Measurements from ENCODE around the gene TJP3. TPM values are rescaled to one million over a fixed set of nuclear protein-coding genes. Genes with fewer than 3 reads are reported as not detected.

TJP3 gene
- total RNA-seq, 1 donor from 2014 or later: 40.9 TPM

DNA sequence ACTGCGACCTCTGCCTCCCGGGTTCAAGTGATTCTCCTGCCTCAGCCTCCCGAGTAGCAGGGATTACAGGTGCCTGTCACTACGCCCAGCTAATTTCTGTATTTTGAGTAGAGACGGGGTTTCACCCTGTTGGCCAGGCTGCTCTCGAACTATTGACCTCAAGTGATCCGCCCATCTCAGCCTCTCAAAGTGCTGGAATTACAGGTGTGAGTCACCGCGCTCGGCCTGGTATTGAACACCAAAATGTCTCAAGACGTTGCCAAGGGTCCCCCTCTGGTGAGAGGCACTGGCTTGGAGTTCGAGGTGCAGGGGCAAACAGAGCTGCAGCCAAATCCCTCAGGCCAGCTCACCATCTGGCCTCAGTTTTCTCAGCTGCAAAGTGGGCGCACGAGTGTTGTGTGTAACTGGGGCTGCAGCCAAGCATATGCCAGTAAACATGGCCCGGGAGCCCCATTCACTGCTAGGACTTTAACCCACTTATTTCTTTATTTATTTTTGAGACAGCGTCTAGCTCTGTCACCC lies 8.0 kb downstream of the TJP3 start:
- no peak for ATAC-seq

DNA sequence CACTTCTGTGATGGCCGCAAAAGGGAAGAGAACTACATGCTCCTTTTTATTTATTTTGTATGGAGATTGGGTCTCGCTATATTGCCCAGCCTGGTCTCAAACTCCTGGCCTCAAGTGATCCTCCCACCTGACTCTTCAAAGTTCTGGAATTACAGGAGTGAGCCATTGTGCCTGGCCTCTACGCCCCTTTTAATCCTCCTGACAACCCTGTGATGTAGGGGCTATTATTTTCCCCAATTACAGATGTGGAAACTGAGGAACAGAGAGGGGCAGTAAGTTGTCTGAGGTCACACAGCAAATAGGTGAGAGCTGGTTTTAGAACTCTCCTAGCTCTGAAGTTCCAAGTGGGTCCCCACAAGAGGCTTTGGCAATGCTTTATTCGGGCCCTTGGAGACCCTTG lies 11.7 kb downstream of the TJP3 start:
- ATAC-seq: no peak

- peak; percentile 37 for ATAC-seq
Observed at GRCh38 chr19:3720349-3720917, 12.2 kb downstream of the TJP3 start.

DNA sequence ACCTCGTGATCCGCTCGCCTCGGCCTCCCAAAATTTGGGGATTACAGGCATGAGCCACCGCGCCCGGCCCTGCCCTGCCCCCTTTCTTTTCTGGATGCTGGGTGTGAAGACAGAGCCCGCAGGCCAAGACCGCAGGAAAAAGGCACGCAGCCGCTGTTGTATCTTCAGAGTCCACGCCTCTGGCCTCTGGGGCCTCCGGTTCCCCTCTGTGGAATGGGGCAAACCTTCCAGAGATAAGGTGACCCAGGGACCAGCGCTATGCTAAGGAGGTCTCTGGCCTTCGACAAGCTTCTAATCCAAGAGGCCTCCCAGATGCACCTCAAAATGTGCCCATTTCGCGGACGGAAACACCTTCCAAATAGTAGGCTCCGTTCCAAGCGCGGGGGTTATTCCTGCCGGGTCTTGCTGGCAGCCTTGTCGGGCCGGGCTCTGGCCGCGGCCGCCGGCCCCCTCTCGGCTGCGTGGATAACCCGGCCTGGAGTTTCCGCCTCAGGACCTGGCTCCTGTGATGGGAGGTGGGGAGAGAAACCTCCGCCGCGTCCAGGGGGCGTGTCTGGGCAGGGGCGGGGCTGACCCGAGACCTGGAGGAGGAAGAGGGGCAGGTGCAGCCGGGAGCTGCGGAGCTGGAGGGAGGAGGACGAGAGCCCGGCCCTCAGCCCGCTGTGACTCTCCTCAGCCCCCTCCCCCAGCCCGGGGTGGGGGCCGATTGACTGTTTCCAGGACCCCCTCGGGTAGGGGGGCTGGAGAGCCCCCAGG lies 13.1 kb downstream of the TJP3 start:
- peak; percentile 87 for ATAC-seq

DNA sequence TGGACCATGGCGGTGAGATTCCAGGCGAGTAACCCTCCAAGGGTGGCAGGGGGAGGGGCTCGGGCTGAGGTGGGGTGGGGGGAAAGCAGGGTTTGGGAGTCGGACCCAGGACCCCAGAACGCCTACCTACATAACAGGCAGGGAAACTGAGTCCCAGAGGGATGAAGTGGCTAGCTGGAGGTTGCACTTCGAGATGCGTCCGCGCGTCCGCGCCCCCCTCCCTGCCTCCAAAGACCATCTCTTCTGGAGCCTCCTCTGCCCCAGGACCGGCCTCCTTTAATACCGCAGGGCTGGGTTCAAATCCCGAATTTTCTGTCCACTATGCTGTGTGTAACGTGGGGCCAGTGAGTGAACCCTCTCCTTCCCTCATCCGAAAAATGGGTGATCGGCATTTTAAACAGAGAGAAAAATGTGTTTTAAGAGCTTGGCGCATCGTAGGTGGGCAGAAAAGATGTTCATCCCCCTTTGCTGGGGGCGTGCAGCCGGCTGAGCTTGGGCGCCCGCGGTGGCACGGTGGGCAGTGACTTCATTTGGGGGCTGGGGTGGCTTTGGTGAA lies 13.8 kb downstream of the TJP3 start:
- no peak for ATAC-seq

DNA sequence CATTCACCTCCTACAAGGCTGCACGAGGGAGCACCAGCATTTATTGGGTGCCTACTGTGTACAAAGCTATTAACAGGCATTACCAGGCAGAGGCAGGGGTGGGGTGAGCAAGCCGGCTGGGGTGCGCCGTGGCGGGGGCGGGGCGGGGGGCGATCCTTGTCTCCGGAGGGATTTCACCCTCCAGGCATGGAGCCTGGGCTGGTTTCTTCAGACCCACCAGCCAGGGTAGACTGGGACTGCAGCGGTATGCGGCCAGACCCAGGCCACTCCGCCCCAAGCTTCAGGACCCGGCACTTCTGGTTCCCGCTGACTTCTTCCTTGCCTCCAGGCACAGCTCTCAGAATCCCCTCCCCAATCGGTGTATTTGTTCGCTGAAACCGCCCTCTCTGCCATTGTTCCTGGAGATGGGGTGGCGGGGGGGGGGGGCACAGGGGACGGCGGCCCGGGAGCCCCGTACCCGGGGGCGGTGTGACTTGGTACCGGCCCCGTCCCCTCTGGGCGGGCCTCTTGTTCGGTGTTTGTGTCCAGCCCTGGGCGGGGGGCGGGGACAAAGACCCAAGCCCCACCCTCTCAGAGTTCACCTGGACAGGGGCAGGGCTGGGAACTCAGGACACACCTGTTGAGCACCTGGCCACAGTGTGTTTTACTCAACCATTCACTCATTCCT lies 14.4 kb downstream of the TJP3 start:
- peak; percentile 47 for ATAC-seq

- no peak for ATAC-seq
Observed at GRCh38 chr19:3723110-3723488, 14.9 kb downstream of the TJP3 start.

- ATAC-seq: no peak
Observed at GRCh38 chr19:3723883-3724282, 15.7 kb downstream of the TJP3 start.

DNA sequence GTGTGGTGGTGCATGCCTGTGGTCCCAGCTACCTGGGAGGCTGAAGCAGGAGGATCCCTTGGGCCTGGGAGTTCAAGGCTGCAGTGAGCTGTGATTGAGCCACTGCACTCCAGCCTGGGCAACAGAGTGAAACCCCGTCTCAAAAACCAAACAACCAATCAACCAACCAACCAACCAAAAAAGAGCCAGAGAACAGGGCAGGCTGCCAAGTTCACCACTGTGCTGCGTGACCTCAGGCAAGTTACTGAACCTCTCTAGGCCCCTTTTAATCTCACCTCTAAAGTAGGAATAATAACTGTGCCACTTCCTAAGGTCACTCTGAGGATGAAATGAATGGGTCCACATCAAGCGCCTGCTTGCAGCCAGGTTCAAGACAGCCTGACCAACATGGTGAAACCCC lies 16.9 kb downstream of the TJP3 start:
- no peak for ATAC-seq

DNA sequence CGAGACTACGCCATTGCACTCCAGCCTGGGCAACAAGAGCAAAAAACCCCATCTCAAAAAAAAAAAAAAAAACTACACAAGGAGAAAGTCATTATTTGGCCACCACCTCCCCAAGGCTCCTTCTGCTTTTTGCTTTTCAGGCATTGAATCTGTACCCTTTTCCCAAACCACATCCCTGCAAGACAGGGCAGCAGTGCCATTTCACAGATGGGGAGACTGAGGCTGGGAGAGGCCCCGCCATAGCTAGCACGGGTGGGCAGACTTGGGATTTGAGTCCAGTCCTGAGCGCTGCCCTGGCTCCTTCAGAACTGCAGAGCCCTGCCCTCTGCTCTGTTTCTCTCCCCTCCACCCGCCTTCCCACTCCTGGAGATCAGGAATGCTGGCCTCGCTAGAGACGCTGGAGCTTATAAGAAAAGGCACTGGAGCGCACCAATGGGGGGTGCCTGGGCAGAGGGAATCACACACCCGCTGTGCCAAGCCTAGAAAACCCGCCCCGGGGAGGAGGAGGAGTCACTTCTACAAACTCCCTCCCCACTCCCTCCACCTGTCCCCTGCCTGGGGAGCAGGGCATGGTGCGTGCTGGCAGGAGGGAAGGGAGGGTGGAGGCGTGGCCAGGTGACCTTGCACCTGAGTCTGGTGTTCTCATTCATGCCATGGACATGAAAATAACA lies 17.6 kb downstream of the TJP3 start:
- ATAC-seq: peak; percentile 32

GRCh38 chr19:3730457-3730958 lies 22.3 kb downstream of the TJP3 start:
- ATAC-seq: no peak

- ATAC-seq: no peak
Observed at GRCh38 chr19:3732108-3732507, 23.9 kb downstream of the TJP3 start.

- no peak for ATAC-seq
Observed at GRCh38 chr19:3733549-3734309, 25.5 kb downstream of the TJP3 start.

GRCh38 chr19:3734310-3734600 lies 26.1 kb downstream of the TJP3 start:
- no peak for ATAC-seq

GRCh38 chr19:3736106-3736724 lies 28.0 kb downstream of the TJP3 start:
- ATAC-seq: no peak

- no peak for ATAC-seq
Observed at GRCh38 chr19:3737487-3738205, 29.5 kb downstream of the TJP3 start.

- ATAC-seq: peak; percentile 16
Observed at GRCh38 chr19:3738477-3739220, 30.5 kb downstream of the TJP3 start.

GRCh38 chr19:3740431-3740830 lies 32.2 kb downstream of the TJP3 start:
- ATAC-seq: peak; percentile 23

GRCh38 chr19:3743486-3743885 lies 35.3 kb downstream of the TJP3 start:
- no peak for ATAC-seq

GRCh38 chr19:3745363-3746045 lies 37.3 kb downstream of the TJP3 start:
- no peak for ATAC-seq
